IPS-NIHi7 (cell line): ENCODE data around the gene DRD2.

Experiments
- DNase-seq: peaks from one replicate; pipeline ENCODE4 v3.0.0; 2012; ENCODE audit warnings: mixed read lengths; ENCODE audit errors: extremely low spot score

Gene DRD2

DNA sequence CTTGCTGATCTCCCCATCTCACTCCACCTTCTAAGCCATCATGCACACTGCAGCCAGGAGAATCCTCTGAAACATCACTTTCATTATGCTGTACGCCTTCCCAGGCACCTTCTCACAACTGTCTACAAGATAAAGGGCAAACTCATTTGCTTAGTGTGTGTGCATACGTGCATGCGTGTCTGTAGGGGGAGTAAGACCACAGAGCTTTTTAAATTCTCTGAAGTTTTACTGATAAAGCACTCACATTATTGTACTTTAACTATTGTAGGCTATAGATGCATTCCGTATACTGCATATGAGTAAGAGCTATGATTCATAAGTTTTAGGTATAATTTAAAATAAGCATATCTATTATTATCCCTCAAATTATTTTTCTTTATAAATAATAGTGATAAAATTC lies 102.9 kb downstream of the DRD2 start:
- no peak for DNase-seq

GRCh38 chr11:113370634-113371033 lies 104.6 kb downstream of the DRD2 start:
- DNase-seq = no peak

GRCh38 chr11:113369411-113369810 lies 105.8 kb downstream of the DRD2 start:
- DNase-seq = no peak

GRCh38 chr11:113365895-113366294 lies 109.3 kb downstream of the DRD2 start:
- no peak for DNase-seq

GRCh38 chr11:113363996-113364641 lies 111.1 kb downstream of the DRD2 start:
- no peak for DNase-seq

- DNase-seq = no peak
Observed at GRCh38 chr11:113363406-113363805, 111.8 kb downstream of the DRD2 start.
